RWPE2 (cell line): Measurements from ENCODE around the gene PEX11A.
A peak's percentile ranks its signal among the peaks of the same experiment; 100 is the strongest.
"Not testable (repeated sequence)": the region's sequence is repeated elsewhere in the genome, so short reads cannot be mapped to it uniquely, and the experiment has no call there.

ENCODE experiments used
- ATAC-seq: fragments of 200-7000 bp; cut with Tn5 transposase; 3 replicates; pipeline ENCODE4 v1.9.1; 2021; ENCODE audit warnings: low read depth
- DNase-seq: peaks from one replicate; pipeline ENCODE4 v3.0.0-alpha.2; 2020; ENCODE audit warnings: low spot score
- H3K27ac ChIP-seq: fragments of 450-650 bp; 2 replicates; pipeline ENCODE4 v1.5.1; 2017; ENCODE audit warnings: mild to moderate bottlenecking; ENCODE audit not compliant: poor library complexity, severe bottlenecking
- H3K27me3 ChIP-seq: fragments of 250-450 bp; sonication (Bioruptor Pico); 2 replicates; pipeline ENCODE4 v1.5.1; 2021; ENCODE audit warnings: mild to moderate bottlenecking, moderate library complexity; ENCODE audit not compliant: insufficient read depth, poor library complexity, severe bottlenecking
- H3K36me3 ChIP-seq: fragments of 250-450 bp; sonication (Bioruptor Pico); 2 replicates; pipeline ENCODE4 v1.5.1; 2020; ENCODE audit warnings: low read depth, mild to moderate bottlenecking, moderate library complexity
- H3K4me1 ChIP-seq: fragments of 250-450 bp; sonication (Bioruptor Pico); 2 replicates; pipeline ENCODE4 v1.5.1; 2021; ENCODE audit warnings: mild to moderate bottlenecking, moderate library complexity; ENCODE audit not compliant: insufficient read depth, poor library complexity, severe bottlenecking
- H3K4me3 ChIP-seq: fragments of 250-450 bp; sonication (Bioruptor Pico); 2 replicates; pipeline ENCODE4 v1.5.1; 2021; ENCODE audit warnings: mild to moderate bottlenecking, moderate library complexity; ENCODE audit not compliant: severe bottlenecking
- H3K9me3 ChIP-seq: fragments of 250-450 bp; sonication (Bioruptor Pico); 2 replicates; pipeline ENCODE4 v1.5.1; 2021; ENCODE audit warnings: mild to moderate bottlenecking, moderate library complexity; ENCODE audit not compliant: severe bottlenecking
- CTCF ChIP-seq: fragments of 450-650 bp; IDR thresholded peaks from one replicate; pipeline ENCODE4 v1.5.1; 2017; ENCODE audit warnings: mild to moderate bottlenecking, moderate library complexity; ENCODE audit not compliant: poor library complexity, severe bottlenecking

Gene PEX11A

GRCh38 chr15:89693091-89693490 is 2.5 kb upstream of the PEX11A start:
- ATAC-seq (no peak), DNase-seq (no peak)
- H3K36me3 ChIP-seq: no peaks in the 10 kb centered on the region
- H3K4me3 ChIP-seq: no peak overlapping the region
- no peaks in the 10 kb centered on the region for H3K4me1 ChIP-seq
- no peaks in the 10 kb centered on the region for H3K9me3 ChIP-seq
- H3K27ac ChIP-seq: no peak overlapping the region
- TF ChIP-seq CTCF: no peak
- no peaks in the 10 kb centered on the region for H3K27me3 ChIP-seq

DNA sequence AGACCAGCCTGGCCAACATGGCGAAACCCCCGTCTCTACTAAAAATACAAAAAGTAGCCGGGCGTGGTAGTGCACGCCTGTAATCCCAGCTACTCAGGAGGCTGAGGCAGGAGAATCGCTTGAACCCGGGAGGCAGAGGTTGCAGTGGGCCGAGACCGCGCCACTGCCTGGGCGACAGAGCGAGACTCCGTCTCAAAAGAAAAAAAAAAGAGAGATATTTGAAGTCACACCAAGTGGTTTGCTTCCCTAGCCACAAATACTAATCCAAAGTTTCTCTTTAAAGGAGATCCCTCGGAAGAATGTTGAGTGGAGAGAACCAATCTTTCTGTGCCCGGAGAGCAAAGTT is 651 bp downstream of the PEX11A start:
- not testable (repeated sequence) for H3K9me3 ChIP-seq, H3K4me1 ChIP-seq, DNase-seq, H3K36me3 ChIP-seq, ATAC-seq, H3K27me3 ChIP-seq
- Histone ChIP-seq H3K4me3 (peak overlapping the region; percentile 64), H3K27ac (peak overlapping the region; percentile 3)

- no peak overlapping the region for H3K27ac ChIP-seq
- TF ChIP-seq CTCF: no peak
- no peak for DNase-seq
- no peaks in the 10 kb centered on the region for H3K9me3 ChIP-seq
- no peaks in the 10 kb centered on the region for H3K27me3 ChIP-seq
- H3K4me1 ChIP-seq: no peaks in the 10 kb centered on the region
- no peak overlapping the region for H3K4me3 ChIP-seq
- H3K36me3 ChIP-seq: peaks cover 11% of the 10 kb centered on the region
- no peak for ATAC-seq
These were observed 4.0 kb downstream of the PEX11A start for GRCh38 chr15:89686522-89686921.

DNA sequence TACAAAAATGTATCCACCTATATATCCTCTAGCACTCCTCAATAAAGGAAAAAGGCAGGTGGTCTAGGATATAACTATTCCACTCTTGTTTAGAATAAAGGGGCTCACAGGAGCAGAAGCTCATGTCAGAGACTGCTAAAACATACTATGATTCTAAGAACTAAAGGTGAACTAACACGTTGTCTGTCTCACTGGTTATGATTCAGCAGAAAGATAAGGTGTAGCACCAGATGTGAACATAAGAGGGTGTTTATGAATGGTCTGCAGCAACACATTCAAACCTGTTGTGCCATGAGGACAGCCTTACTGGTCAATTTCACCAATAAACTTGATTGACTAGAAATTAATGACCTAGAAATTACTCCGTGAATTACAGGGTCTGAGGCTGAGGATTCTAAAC is 4.6 kb downstream of the PEX11A start:
- H3K36me3 ChIP-seq: peaks cover 11% of the 10 kb centered on the region
- H3K4me3 ChIP-seq: no peak overlapping the region
- no peak overlapping the region for H3K27ac ChIP-seq
- DNase-seq: no peak
- TF ChIP-seq CTCF: no peak
- no peaks in the 10 kb centered on the region for H3K4me1 ChIP-seq
- no peaks in the 10 kb centered on the region for H3K9me3 ChIP-seq
- no peak for ATAC-seq
- no peaks in the 10 kb centered on the region for H3K27me3 ChIP-seq

GRCh38 chr15:89681146-89681545 is 9.4 kb downstream of the PEX11A start:
- H3K36me3 ChIP-seq: peaks cover 11% of the 10 kb centered on the region
- H3K4me3 ChIP-seq: no peak overlapping the region
- H3K27me3 ChIP-seq: no peaks in the 10 kb centered on the region
- no peak overlapping the region for H3K27ac ChIP-seq
- peaks cover 2% of the 10 kb centered on the region for H3K4me1 ChIP-seq
- no peak for TF ChIP-seq CTCF
- DNase-seq: no peak
- ATAC-seq: no peak
- no peaks in the 10 kb centered on the region for H3K9me3 ChIP-seq
